Cardiac fibroblast (primary cell): ENCODE data around the gene CHODL.

Source experiments
- DNase-seq, 2 donors: peaks; one replicate each; pipeline versions ENCODE4 v3.0.0 to v3.0.0-alpha.2; 2010; ENCODE audit warnings: low read depth in 2 of 2
- H3K4me3 ChIP-seq, 2 donors: replicated peaks in 1 of 2; 1 replicate in 1 of 2; 2 replicates in 1 of 2; pipeline ENCODE4 v1.5.1; 2011; ENCODE audit warnings: low read depth in 2 of 2, low read length in 2 of 2, mild to moderate bottlenecking in 2 of 2, moderate library complexity in 1 of 2
- CTCF ChIP-seq: IDR thresholded peaks from one replicate; pipeline ENCODE4 v1.5.1; 2011; ENCODE audit warnings: low read depth, mild to moderate bottlenecking, low read length, inconsistent platforms

CHODL gene

GRCh38 chr21:18274370-18274769 lies 29.7 kb downstream of the CHODL start:
- no peak for TF ChIP-seq CTCF
- DNase-seq: no peak
- no peak overlapping the region for H3K4me3 ChIP-seq

GRCh38 chr21:18275781-18276180 lies 31.1 kb downstream of the CHODL start:
- TF ChIP-seq CTCF: no peak
- no peak for DNase-seq
- H3K4me3 ChIP-seq: no peak overlapping the region

- no peak for DNase-seq
- no peak for TF ChIP-seq CTCF
- no peak overlapping the region for H3K4me3 ChIP-seq
These were observed 40.7 kb downstream of the CHODL start for GRCh38 chr21:18285379-18285778.

- no peak for DNase-seq
- no peak for TF ChIP-seq CTCF
- H3K4me3 ChIP-seq: no peak overlapping the region
These were observed 45.2 kb downstream of the CHODL start for GRCh38 chr21:18289876-18290275.

GRCh38 chr21:18294100-18294499 lies 49.5 kb downstream of the CHODL start:
- no peak for TF ChIP-seq CTCF

GRCh38 chr21:18298228-18298627 lies 53.6 kb downstream of the CHODL start:
- no peak overlapping the region for H3K4me3 ChIP-seq
- no peak for DNase-seq
- TF ChIP-seq CTCF: no peak

More at GRCh38 chr21:18294100-18294499, 49.5 kb downstream of the CHODL start:
- no peak for DNase-seq
- no peak overlapping the region for H3K4me3 ChIP-seq
